H1 (cell line): ENCODE measurements around the gene KIAA1328. TPM values are rescaled to one million over a fixed set of nuclear protein-coding genes. Genes with fewer than 3 reads are reported as not detected.

ENCODE experiments used
- CTCF ChIA-PET: fragments of 300-600 bp; sonication (Branson Sonifier 250); formaldehyde crosslinking; loops from one replicate; lab custom pipeline; 2021; ENCODE audit not compliant: partially characterized antibody; lab: Charles Lee
- POLR2A ChIA-PET: fragments of 300-600 bp; sonication (Branson Sonifier 250); formaldehyde crosslinking; loops from one replicate; lab custom pipeline; 2021; ENCODE audit warnings: inconsistent platforms; ENCODE audit not compliant: partially characterized antibody; lab: Charles Lee
- DNase-seq, 2 experiments: peaks; one replicate each; pipeline versions ENCODE4 v3.0.0 to v3.0.0-alpha.2; 2010 to 2022; ENCODE audit warnings: low spot score in 2 of 2, low read depth in 1 of 2, mixed read lengths in 1 of 2
- FAIRE-seq: peaks from 2 replicates; lab custom pipeline; 2011; peaks lifted over from hg19 to GRCh38; lab: Jason Lieb, UNC
- H2AFZ ChIP-seq: 2 replicates; pipeline ENCODE4 v1.8.1; 2012; ENCODE audit warnings: low read length, inconsistent platforms
- H2AK5ac ChIP-seq: 2 replicates; pipeline ENCODE4 v1.6.1; 2013; ENCODE audit warnings: low read depth, low read length
- H2BK120ac ChIP-seq: replicated peaks from 2 replicates; pipeline ENCODE3; 2013; ENCODE audit warnings: low read depth, low read length, inconsistent platforms
- H2BK12ac ChIP-seq: 2 replicates; pipeline ENCODE4 v1.6.1; 2013; ENCODE audit warnings: low read depth, low read length
- H2BK15ac ChIP-seq: 2 replicates; pipeline ENCODE4 v1.6.1; 2013; ENCODE audit warnings: low read length
- H2BK20ac ChIP-seq: 2 replicates; pipeline ENCODE4 v1.6.1; 2013; ENCODE audit warnings: low read length
- H2BK5ac ChIP-seq: 2 replicates; pipeline ENCODE4 v1.6.1; 2013; ENCODE audit warnings: low read depth, low read length
- H3K14ac ChIP-seq: 2 replicates; pipeline ENCODE4 v1.6.1; 2013; ENCODE audit warnings: inconsistent platforms; ENCODE audit not compliant: insufficient read length
- H3K18ac ChIP-seq: 2 replicates; pipeline ENCODE4 v1.6.1; 2013; ENCODE audit warnings: low read length; ENCODE audit errors: extremely low read depth
- H3K23ac ChIP-seq: 2 replicates; pipeline ENCODE4 v1.6.1; 2013; ENCODE audit warnings: inconsistent platforms; ENCODE audit not compliant: insufficient read length
- H3K23me2 ChIP-seq: 2 replicates; pipeline ENCODE4 v1.6.1; 2013; ENCODE audit warnings: low read depth, low read length
- H3K27ac ChIP-seq: 2 replicates; pipeline ENCODE4 v1.6.1; 2011; ENCODE audit warnings: low read depth, low read length, inconsistent platforms
- H3K27me3 ChIP-seq, 4 experiments: replicated peaks in 1 of 4; 1 replicate in 1 of 4; 2 replicates in 3 of 4; pipeline versions ENCODE4 v1.6.1 to v1.8.1; 2011 to 2013; ENCODE audit warnings: low read length in 3 of 4, mild to moderate bottlenecking in 3 of 4, inconsistent platforms in 2 of 4, mixed read lengths in 2 of 4, moderate library complexity in 1 of 4; ENCODE audit not compliant: control insufficient read depth in 3 of 4, insufficient read depth in 3 of 4; ENCODE audit errors: extremely low read depth in 1 of 4
- H3K36me3 ChIP-seq, 4 experiments: 2 replicates each; pipeline versions ENCODE4 v1.6.1 to v1.8.1; 2011 to 2013; ENCODE audit warnings: mild to moderate bottlenecking in 4 of 4, low read length in 3 of 4, moderate library complexity in 2 of 4, control low read depth in 1 of 4, inconsistent platforms in 1 of 4; ENCODE audit not compliant: insufficient read depth in 4 of 4, control insufficient read depth in 2 of 4
- H3K4ac ChIP-seq: replicated peaks from 2 replicates; pipeline ENCODE3; 2013; ENCODE audit warnings: low read length, low read depth, mixed read lengths, inconsistent platforms; ENCODE audit not compliant: insufficient read length
- H3K4me1 ChIP-seq, 4 experiments: replicated peaks in 1 of 4; 1 replicate in 1 of 4; 2 replicates in 3 of 4; pipeline versions ENCODE4 v1.6.1 to v1.8.1; 2011 to 2013; ENCODE audit warnings: low read length in 3 of 4, inconsistent platforms in 2 of 4, mixed read lengths in 1 of 4; ENCODE audit not compliant: insufficient read depth in 4 of 4, control insufficient read depth in 3 of 4
- H3K4me2 ChIP-seq, 2 experiments: 2 replicates each; pipeline versions ENCODE4 v1.6.1 to v1.8.1; 2011 to 2013; ENCODE audit warnings: low read depth in 2 of 2, low read length in 2 of 2, control low read depth in 1 of 2, inconsistent platforms in 1 of 2, mild to moderate bottlenecking in 1 of 2; ENCODE audit not compliant: insufficient read depth in 1 of 2
- H3K4me3 ChIP-seq, 4 experiments: fragments of 200-600, 300-600 bp in 1 of 4; sonication (generic), shearing (Covaris generic), sonication (Bioruptor Twin) in 1 of 4; 2 replicates each; pipeline versions ENCODE4 v1.5.1 to v1.8.1; 2011 to 2016; ENCODE audit warnings: low read length in 4 of 4, low read depth in 3 of 4, control low read depth in 2 of 4, inconsistent platforms in 2 of 4, mild to moderate bottlenecking in 2 of 4, mixed read lengths in 1 of 4, moderate library complexity in 1 of 4; ENCODE audit not compliant: insufficient read depth in 2 of 4; ENCODE audit errors: extremely low read depth in 1 of 4
- H3K56ac ChIP-seq: replicated peaks from 2 replicates; pipeline ENCODE3; 2013; ENCODE audit warnings: low read depth, mild to moderate bottlenecking, mixed read lengths, low read length, inconsistent platforms; ENCODE audit not compliant: insufficient read length
- H3K79me1 ChIP-seq: 2 replicates; pipeline ENCODE4 v1.6.1; 2013; ENCODE audit warnings: low read depth, low read length, control low read depth
- H3K79me2 ChIP-seq, 2 experiments: 2 replicates each; pipeline versions ENCODE4 v1.6.1 to v1.8.1; 2012 to 2013; ENCODE audit warnings: low read length in 2 of 2, mild to moderate bottlenecking in 2 of 2, inconsistent platforms in 1 of 2; ENCODE audit not compliant: insufficient read depth in 2 of 2, control insufficient read depth in 1 of 2
- H3K9ac ChIP-seq, 4 experiments: replicated peaks in 1 of 4; 1 replicate in 1 of 4; 2 replicates in 3 of 4; pipeline versions ENCODE4 v1.6.1 to v1.8.1; 2011 to 2013; ENCODE audit warnings: low read depth in 3 of 4, low read length in 3 of 4, control low read depth in 2 of 4, mild to moderate bottlenecking in 2 of 4, moderate library complexity in 2 of 4, inconsistent platforms in 1 of 4; ENCODE audit errors: extremely low read depth in 1 of 4
- H3K9me3 ChIP-seq, 2 experiments: 2 replicates each; pipeline versions ENCODE4 v1.6.1 to v1.8.1; 2012 to 2013; ENCODE audit warnings: mild to moderate bottlenecking in 2 of 2, moderate library complexity in 2 of 2, control low read depth in 1 of 2, inconsistent platforms in 1 of 2, low read depth in 1 of 2, low read length in 1 of 2, mixed read lengths in 1 of 2; ENCODE audit not compliant: insufficient read depth in 2 of 2
- H4K20me1 ChIP-seq, 2 experiments: replicated peaks in 1 of 2; 2 replicates each; pipeline versions ENCODE3 to v1.8.1; 2011 to 2013; ENCODE audit warnings: inconsistent platforms in 2 of 2, low read length in 2 of 2, mild to moderate bottlenecking in 1 of 2; ENCODE audit not compliant: insufficient read depth in 2 of 2, control insufficient read depth in 1 of 2
- H4K5ac ChIP-seq: 2 replicates; pipeline ENCODE4 v1.6.1; 2013; ENCODE audit warnings: low read length, low read depth, mixed read lengths, inconsistent platforms; ENCODE audit not compliant: insufficient read length
- H4K8ac ChIP-seq: 2 replicates; pipeline ENCODE4 v1.8.0; 2013; ENCODE audit warnings: mild to moderate bottlenecking, moderate library complexity, low read length, inconsistent platforms; ENCODE audit not compliant: insufficient read depth; ENCODE audit errors: extremely low read depth
- H4K91ac ChIP-seq: replicated peaks from 2 replicates; pipeline ENCODE3; 2013; ENCODE audit warnings: low read length, mixed read lengths, inconsistent platforms; ENCODE audit not compliant: insufficient read length
- ATF2 ChIP-seq: IDR thresholded peaks from 2 replicates; pipeline ENCODE4 v1.6.1; 2012; ENCODE audit warnings: low read length, inconsistent platforms
- BACH1 ChIP-seq: IDR thresholded peaks from 2 replicates; pipeline ENCODE4 v1.6.1; 2012; ENCODE audit warnings: low read length, improper control_type of control experiment
- BCL11A ChIP-seq, 2 experiments: IDR thresholded peaks; one replicate each; pipeline ENCODE4 v1.6.1; 2011; ENCODE audit warnings: low read depth in 2 of 2, low read length in 2 of 2, mild to moderate bottlenecking in 2 of 2
- CHD2 ChIP-seq: IDR thresholded peaks from 2 replicates; pipeline ENCODE4 v1.6.1; 2012; ENCODE audit warnings: low read length, improper control_type of control experiment
- CTCF ChIP-seq, 3 experiments: IDR thresholded peaks; 1 replicate in 2 of 3; 2 replicates in 1 of 3; pipeline versions ENCODE4 v1.5.1 to v1.6.1; 2011; ENCODE audit warnings: low read length in 3 of 3, mild to moderate bottlenecking in 3 of 3, inconsistent platforms in 2 of 3, low read depth in 1 of 3, moderate library complexity in 1 of 3; ENCODE audit not compliant: insufficient read depth in 1 of 3; ENCODE audit errors: control extremely low read depth in 1 of 3
- EGR1 ChIP-seq: IDR thresholded peaks from 2 replicates; pipeline ENCODE4 v1.6.1; 2011; ENCODE audit warnings: low read depth, low read length, borderline replicate concordance
- NANOG ChIP-seq: IDR thresholded peaks from 2 replicates; pipeline ENCODE4 v1.6.1; 2011; ENCODE audit warnings: low read length, low read depth, mild to moderate bottlenecking, inconsistent platforms; ENCODE audit not compliant: insufficient read depth, poor library complexity, severe bottlenecking
- PHF8 ChIP-seq: fragments of 200-600 bp; sonication (generic); conservative IDR thresholded peaks from 2 replicates; pipeline ENCODE4 v1.7.1; 2012; ENCODE audit warnings: low read depth, mild to moderate bottlenecking, inconsistent platforms, low read length, moderate library complexity
- SIX5 ChIP-seq: IDR thresholded peaks from 2 replicates; pipeline ENCODE4 v1.6.1; 2011; ENCODE audit warnings: mild to moderate bottlenecking, low read depth, low read length
- ZNF274 ChIP-seq: IDR thresholded peaks from 2 replicates; pipeline ENCODE4 v1.7.0; 2012; ENCODE audit warnings: low read length, borderline replicate concordance; ENCODE audit errors: extremely low read depth
- WGBS, 2 experiments: shearing (Covaris generic) in 1 of 2; methylation state at CpG; one replicate each; pipeline versions ENCODE4 v1.1.6 to v1.1.7; 2013 to 2015; ENCODE audit warnings: low lambda C conversion rate in 2 of 2, mixed read lengths in 2 of 2, inconsistent platforms in 1 of 2, low coverage in 1 of 2, missing lambda C conversion rate in 1 of 2; ENCODE audit not compliant: insufficient replicate concordance in 2 of 2, insufficient coverage in 1 of 2, insufficient read length in 1 of 2; ENCODE audit errors: extremely low coverage in 1 of 2, missing lambda C conversion rate in 1 of 2; 5-methylcytosine and 5-hydroxymethylcytosine counted together
- polyA plus RNA-seq, 7 experiments: library from polyadenylated mRNA; depleted of rRNA in 3 of 7; stranded (reverse) in 5 of 7; unstranded in 2 of 7; fragments of >200 nt in 5 of 7; fragments of 200-250 nt in 2 of 7; gene quantifications; 1 replicate in 5 of 7; 2 replicates in 1 of 7; 4 replicates in 1 of 7; pipeline versions ENCODE4 v1.2.1 to v1.2.3, GENCODE V29; 2011 to 2013; ENCODE audit warnings: missing spikeins in 2 of 7, mixed read lengths in 2 of 7
- total RNA-seq: library from RNA; stranded (reverse); fragmentation: NEBNext Ultra II Directional; extraction: Animal tissue kit (Norgen Biotek cat#: 25700); gene quantifications from 2 replicates; pipeline ENCODE4 v1.2.1, GENCODE V29; 2021

The KIAA1328 gene
- total and polyA plus RNA-seq, 2 of the 8 experiments (the other 6 are each of a cell fraction or from before 2014, with no cell fraction given) = 2.6 to 5.7 TPM

- Histone ChIP-seq H2BK12ac (no peak overlapping the region), H2BK20ac (no peak overlapping the region), H3K4me2 (peak overlapping the region; percentile 6 to 52; a peak in 2 of 4 replicates), H4K91ac (no peak overlapping the region), H2BK15ac (no peak overlapping the region), H3K56ac (no peak overlapping the region), H3K4me1 (peaks cover 0 to 11% (median 2%) of the 10 kb centered on the region in 4 experiments; a peak in 5 of 7 replicates), H2BK5ac (no peak overlapping the region), H3K4ac (no peak overlapping the region), H4K20me1 (peaks cover 0 to 2% of the 10 kb centered on the region in 2 experiments), H3K79me1 (no peaks in the 10 kb centered on the region), H3K9me3 (peaks cover 0 to 5% of the 10 kb centered on the region in 2 experiments; a peak in 1 of 4 replicates), H4K8ac (no peak overlapping the region), H2AK5ac (no peak overlapping the region), H3K14ac (no peak overlapping the region), H3K79me2 (no peaks in the 10 kb centered on the region), H3K18ac (no peak overlapping the region), H3K23ac (no peak overlapping the region), H3K27ac (no peak overlapping the region), H3K27me3 (peaks cover 14 to 32% (median 26%) of the 10 kb centered on the region in 4 experiments), H3K9ac (no peak overlapping the region), H2BK120ac (no peak overlapping the region), H4K5ac (no peak overlapping the region), H3K23me2 (no peaks in the 10 kb centered on the region), H3K36me3 (no peaks in the 10 kb centered on the region), H3K4me3 (no peak overlapping the region), H2AFZ (no peak overlapping the region)
- DNase-seq (no peak), FAIRE-seq (no peak)
- POLR2A ChIA-PET = no interaction called here
- 74% methylated on average over 6 of the region's 7 CpGs; no CpG with 5 or more reads in 1 of the 2 experiments for WGBS, 2 experiments
- CTCF ChIA-PET = interaction anchor here (0.8 to 2.9 kb wide), 12 partner anchors 8 to 276 kb away, joined by 3 to 7 read pairs (median 4); no protein-coding TSS in a partner anchor
- TF ChIP-seq CHD2 (no peak), SIX5 (no peak), CTCF (IDR thresholded peaks at IDR 0.05; ENCODE audit: control extremely low read depth in 1 of 3, insufficient read depth in 1 of 3, low read depth in 1 of 3, low read length in 3 of 3) (no peak), ATF2 (no peak), NANOG (no peak), EGR1 (no peak), ZNF274 (no peak), PHF8 (no peak), BACH1 (no peak), BCL11A (IDR thresholded peaks at IDR 0.05; ENCODE audit: low read depth in 2 of 2, low read length in 2 of 2) (no peak)
Measured at GRCh38 chr18:37219257-37219656, 390.3 kb downstream of the KIAA1328 start.
